KMS-11 (cell line): ENCODE data around the gene GNAO1.

Experiments
- H2AFZ ChIP-seq: fragments of 200-600 bp; sonication (generic); 2 replicates; pipeline ENCODE4 v1.6.1; 2016; ENCODE audit warnings: antibody characterized with exemption, mixed run types, low read depth
- H3K27ac ChIP-seq: fragments of 200-600 bp; sonication (generic); 2 replicates; pipeline ENCODE4 v1.6.1; 2016; ENCODE audit warnings: mild to moderate bottlenecking, mixed run types
- H3K27me3 ChIP-seq: fragments of 200-600 bp; sonication (generic); 2 replicates; pipeline ENCODE4 v1.6.1; 2017; ENCODE audit warnings: mild to moderate bottlenecking, low read depth, mixed run types, moderate library complexity; ENCODE audit not compliant: insufficient read depth
- H3K36me3 ChIP-seq: fragments of 200-600 bp; sonication (generic); 2 replicates; pipeline ENCODE4 v1.6.1; 2017; ENCODE audit warnings: mild to moderate bottlenecking, mixed run types; ENCODE audit not compliant: insufficient read depth
- H3K4me1 ChIP-seq: fragments of 200-600 bp; sonication (generic); 2 replicates; pipeline ENCODE4 v1.6.1; 2016; ENCODE audit warnings: mild to moderate bottlenecking, low read depth, mixed run types; ENCODE audit not compliant: poor library complexity, severe bottlenecking
- H3K4me2 ChIP-seq: fragments of 200-600 bp; sonication (generic); 2 replicates; pipeline ENCODE4 v1.7.0; 2016; ENCODE audit warnings: mild to moderate bottlenecking, mixed run types
- H3K4me3 ChIP-seq: fragments of 200-600 bp; sonication (generic); IDR thresholded peaks from 2 replicates; pipeline ENCODE4 v1.6.1; 2017; ENCODE audit warnings: low read depth, low read length, mixed read lengths; ENCODE audit not compliant: insufficient read depth
- H3K79me2 ChIP-seq: fragments of 200-600 bp; sonication (generic); 2 replicates; pipeline ENCODE4 v1.6.1; 2016; ENCODE audit warnings: low read depth, mixed run types; ENCODE audit not compliant: insufficient read depth
- H3K9ac ChIP-seq: fragments of 200-600 bp; sonication (generic); 2 replicates; pipeline ENCODE4 v1.6.1; 2016; ENCODE audit warnings: mild to moderate bottlenecking, mixed run types
- H4K20me1 ChIP-seq: fragments of 200-600 bp; sonication (generic); 2 replicates; pipeline ENCODE4 v1.6.1; 2016; ENCODE audit warnings: mild to moderate bottlenecking, mixed run types; ENCODE audit not compliant: insufficient read depth
- TF ChIP-seq, protein P1 (sequence below): fragments of 200-600 bp; sonication (generic); conservative IDR thresholded peaks from 2 replicates; pipeline ENCODE4 v1.6.1; 2017; ENCODE audit warnings: low read depth, mild to moderate bottlenecking, antibody characterized with exemption, low read length, moderate library complexity, mixed read lengths

The GNAO1 gene

DNA sequence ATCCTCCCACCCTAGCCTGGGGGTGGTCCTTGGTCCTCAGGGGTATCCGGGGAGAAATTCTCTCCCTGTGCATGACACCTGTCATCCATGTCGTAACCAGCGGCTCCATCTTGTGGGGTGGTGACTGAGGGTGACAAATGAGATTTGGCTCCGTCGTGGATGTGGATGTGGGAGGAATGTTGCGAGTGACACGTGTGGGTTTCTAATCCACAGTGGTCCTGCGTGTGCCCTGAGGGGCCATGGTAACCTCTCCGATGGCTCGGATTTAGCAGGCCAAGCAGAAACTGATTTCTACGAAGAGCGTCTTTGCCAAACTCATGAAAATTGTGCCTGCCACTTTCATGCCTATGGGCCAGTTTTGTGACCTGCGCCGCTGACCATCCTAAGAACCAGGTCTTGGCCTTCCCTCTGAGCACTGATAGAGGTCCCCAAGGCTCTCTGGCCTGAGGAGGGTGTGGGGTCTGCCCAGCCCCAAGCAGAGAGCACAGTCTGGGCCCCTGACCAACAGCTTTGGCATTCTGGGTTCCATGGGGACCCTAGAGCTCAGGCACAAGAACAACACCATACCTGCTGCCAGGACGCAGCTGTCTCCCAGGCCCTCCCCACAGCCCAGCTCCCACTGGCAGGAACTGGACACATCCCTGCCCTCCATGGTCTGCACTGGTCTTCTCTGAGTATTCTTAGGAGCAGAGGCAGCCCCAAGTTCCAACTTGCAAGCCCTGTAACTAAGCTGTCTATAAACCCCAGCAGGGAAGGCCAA is 155.0 kb downstream of the GNAO1 start:
- no peaks in the 10 kb centered on the region for H4K20me1 ChIP-seq
- no peak overlapping the region for H2AFZ ChIP-seq
- H3K36me3 ChIP-seq = no peaks in the 10 kb centered on the region
- H3K4me3 ChIP-seq = no peak overlapping the region
- H3K4me2 ChIP-seq = no peak overlapping the region
- H3K4me1 ChIP-seq = no peaks in the 10 kb centered on the region
- no peaks in the 10 kb centered on the region for H3K27me3 ChIP-seq
- H3K27ac ChIP-seq = no peak overlapping the region
- TF ChIP-seq, protein P1, sequence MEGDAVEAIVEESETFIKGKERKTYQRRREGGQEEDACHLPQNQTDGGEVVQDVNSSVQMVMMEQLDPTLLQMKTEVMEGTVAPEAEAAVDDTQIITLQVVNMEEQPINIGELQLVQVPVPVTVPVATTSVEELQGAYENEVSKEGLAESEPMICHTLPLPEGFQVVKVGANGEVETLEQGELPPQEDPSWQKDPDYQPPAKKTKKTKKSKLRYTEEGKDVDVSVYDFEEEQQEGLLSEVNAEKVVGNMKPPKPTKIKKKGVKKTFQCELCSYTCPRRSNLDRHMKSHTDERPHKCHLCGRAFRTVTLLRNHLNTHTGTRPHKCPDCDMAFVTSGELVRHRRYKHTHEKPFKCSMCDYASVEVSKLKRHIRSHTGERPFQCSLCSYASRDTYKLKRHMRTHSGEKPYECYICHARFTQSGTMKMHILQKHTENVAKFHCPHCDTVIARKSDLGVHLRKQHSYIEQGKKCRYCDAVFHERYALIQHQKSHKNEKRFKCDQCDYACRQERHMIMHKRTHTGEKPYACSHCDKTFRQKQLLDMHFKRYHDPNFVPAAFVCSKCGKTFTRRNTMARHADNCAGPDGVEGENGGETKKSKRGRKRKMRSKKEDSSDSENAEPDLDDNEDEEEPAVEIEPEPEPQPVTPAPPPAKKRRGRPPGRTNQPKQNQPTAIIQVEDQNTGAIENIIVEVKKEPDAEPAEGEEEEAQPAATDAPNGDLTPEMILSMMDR = no peak
- H3K79me2 ChIP-seq = no peaks in the 10 kb centered on the region
- H3K9ac ChIP-seq = no peak overlapping the region

DNA sequence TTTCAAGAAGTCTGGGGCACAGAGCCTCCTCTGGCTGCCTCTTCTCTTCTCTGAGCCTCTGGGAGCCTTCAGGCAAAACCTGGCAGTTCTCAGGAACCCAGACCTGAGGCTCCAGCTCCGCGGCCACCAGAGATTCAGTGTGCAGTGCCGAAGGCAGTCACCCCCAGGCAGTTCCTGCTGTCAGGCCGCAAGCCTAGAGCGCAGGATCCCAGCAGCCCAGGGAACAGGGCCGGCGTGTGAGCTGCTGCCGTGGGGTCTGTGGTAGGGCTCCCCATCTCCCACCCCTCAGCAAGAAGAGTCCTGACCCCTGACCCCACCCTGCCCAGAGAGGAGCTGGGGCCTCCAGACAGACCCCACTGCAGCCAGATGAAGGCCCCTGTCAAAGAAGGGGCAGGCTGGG is 155.9 kb downstream of the GNAO1 start:
- no peak overlapping the region for H3K9ac ChIP-seq
- no peaks in the 10 kb centered on the region for H3K36me3 ChIP-seq
- H2AFZ ChIP-seq = no peak overlapping the region
- H3K27me3 ChIP-seq = no peaks in the 10 kb centered on the region
- H3K79me2 ChIP-seq = no peaks in the 10 kb centered on the region
- H3K4me2 ChIP-seq = no peak overlapping the region
- no peaks in the 10 kb centered on the region for H3K4me1 ChIP-seq
- H3K27ac ChIP-seq = no peak overlapping the region
- no peak overlapping the region for H3K4me3 ChIP-seq
- TF ChIP-seq, protein P1 = no peak
- H4K20me1 ChIP-seq = no peaks in the 10 kb centered on the region

DNA sequence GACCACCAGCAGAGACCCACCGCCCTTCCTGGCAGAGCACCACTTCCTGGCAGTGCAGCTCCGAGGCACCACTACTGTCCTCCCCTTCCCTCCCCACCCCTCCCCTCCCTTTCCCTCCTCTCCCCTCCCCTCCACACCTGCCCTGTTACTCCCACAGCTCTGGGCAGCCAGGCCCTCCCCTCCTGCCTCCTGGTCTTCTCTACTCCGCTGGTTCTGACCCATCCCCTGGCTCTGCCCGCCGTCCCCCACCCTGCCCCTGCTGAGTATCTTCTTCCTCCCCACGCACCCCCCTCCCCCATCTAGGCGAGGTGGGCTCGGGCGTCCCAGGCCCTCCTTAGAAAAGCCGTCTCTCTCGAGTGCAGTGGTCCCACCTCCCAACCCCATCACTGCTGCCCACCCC is 156.4 kb downstream of the GNAO1 start:
- no peaks in the 10 kb centered on the region for H3K36me3 ChIP-seq
- H3K4me2 ChIP-seq = no peak overlapping the region
- H3K4me3 ChIP-seq = no peak overlapping the region
- no peak overlapping the region for H2AFZ ChIP-seq
- no peaks in the 10 kb centered on the region for H3K27me3 ChIP-seq
- no peaks in the 10 kb centered on the region for H3K4me1 ChIP-seq
- TF ChIP-seq, protein P1 = no peak
- H4K20me1 ChIP-seq = no peaks in the 10 kb centered on the region
- H3K9ac ChIP-seq = no peak overlapping the region
- H3K27ac ChIP-seq = no peak overlapping the region
- no peaks in the 10 kb centered on the region for H3K79me2 ChIP-seq

- no peaks in the 10 kb centered on the region for H4K20me1 ChIP-seq
- no peak overlapping the region for H2AFZ ChIP-seq
Measured at GRCh38 chr16:56348168-56349085, 157.1 kb downstream of the GNAO1 start.

More at GRCh38 chr16:56348168-56349085, 157.1 kb downstream of the GNAO1 start:
- no peaks in the 10 kb centered on the region for H3K27me3 ChIP-seq
- no peak overlapping the region for H3K9ac ChIP-seq
- H3K27ac ChIP-seq = no peak overlapping the region
- no peaks in the 10 kb centered on the region for H3K36me3 ChIP-seq
- no peak overlapping the region for H3K4me3 ChIP-seq
- H3K79me2 ChIP-seq = no peaks in the 10 kb centered on the region
- H3K4me2 ChIP-seq = no peak overlapping the region
- H3K4me1 ChIP-seq = no peaks in the 10 kb centered on the region
- TF ChIP-seq, protein P1 = no peak
